ENCODE measurements around the gene SLC39A6. TPM values are rescaled to one million over a fixed set of nuclear protein-coding genes. Genes with fewer than 3 reads are reported as not detected.

SLC39A6 gene
- total and polyA plus RNA-seq, 2 donors (not counting 1 experiment from before 2014, with no cell fraction given): 8.9 to 19.5 TPM

- H3K4me2 ChIP-seq (replicated peaks; ENCODE audit: low read depth, low read length, poor library complexity, severe bottlenecking): peak overlapping the region; percentile 88
- no peaks in the 10 kb centered on the region for H3K27me3 Mint-ChIP-seq
- H3K9me3 ChIP-seq (ENCODE audit: control extremely low read depth in 1 of 3, control insufficient read depth in 2 of 3, insufficient read depth in 1 of 3, low read length in 2 of 3): no peaks in the 10 kb centered on the region
- H3K27ac ChIP-seq (ENCODE audit: low read length in 2 of 2): no peak overlapping the region
- ATAC-seq (ENCODE audit: low read depth): no peak
- peaks cover 68% of the 10 kb centered on the region for H3K79me2 ChIP-seq (ENCODE audit: control insufficient read depth, insufficient read depth, low read length)
- H3K4me1 Mint-ChIP-seq: peaks cover 57% of the 10 kb centered on the region
- ChIA-PET CTCF (interaction anchor here (0.7 to 1.5 kb wide), 4 partner anchors 9 to 190 kb away, joined by 3 to 4 read pairs (median 4); no protein-coding TSS in a partner anchor), POLR2A (interaction anchor here (1.5 kb wide), 1 partner anchor 633 kb away, joined by 4 read pairs; the partner anchor contains the start of gene INO80C)
- peaks cover 34 to 36% of the 10 kb centered on the region in 2 donors for H3K4me1 ChIP-seq (ENCODE audit: control insufficient read depth in 2 of 2, insufficient read depth in 2 of 2, low read length in 2 of 2)
- peaks cover 0 to 12% of the 10 kb centered on the region in 2 experiments for H3K36me3 ChIP-seq (replicated peaks in 1 of 2; ENCODE audit: control extremely low read depth in 1 of 2, control insufficient read depth in 1 of 2, extremely low read depth in 1 of 2, insufficient read depth in 2 of 2, low read length in 1 of 2)
- H2AFZ ChIP-seq (ENCODE audit: insufficient read depth, low read depth, low read length, poor library complexity, severe bottlenecking): no peak overlapping the region
- no peak for DNase-seq
- H3K9me3 Mint-ChIP-seq (ENCODE audit: insufficient read depth): no peaks in the 10 kb centered on the region
- TF ChIP-seq CTCF (IDR thresholded peaks at IDR 0.05) (no peak), EZH2 (IDR thresholded peaks at IDR 0.05; ENCODE audit: borderline replicate concordance, insufficient read depth, low read depth, low read length, poor library complexity, severe bottlenecking) (no peak)
- intact Hi-C loops (cut with micrococcal nuclease): loop anchor here (2.0 kb wide), 1 partner anchor 548 kb away; no protein-coding TSS in a partner anchor
- 96% methylated on average over 14 of the region's 26 CpGs for WGBS (ENCODE audit: insufficient coverage)
- H3K9ac ChIP-seq (ENCODE audit: low read length): peak overlapping the region; percentile 92
- peak overlapping the region; percentile 98 for H3K27ac Mint-ChIP-seq
- no peaks in the 10 kb centered on the region for H3K27me3 ChIP-seq (replicated peaks in 1 of 4; ENCODE audit: control extremely low read depth in 1 of 4, control insufficient read depth in 3 of 4, insufficient read depth in 4 of 4, low read length in 3 of 4)
- peaks cover 51% of the 10 kb centered on the region for H4K20me1 ChIP-seq (ENCODE audit: control insufficient read depth, insufficient read depth, low read length, poor library complexity, severe bottlenecking)
- H3K4me3 Mint-ChIP-seq: peak overlapping the region; percentile 94
- peak overlapping the region; percentile 82 to 98 (median 90) for H3K4me3 ChIP-seq (ENCODE audit: control extremely low read depth in 1 of 5, extremely low read depth in 1 of 5, insufficient read depth in 1 of 5, low read depth in 2 of 5, low read length in 4 of 5)
Measured at GRCh38 chr18:36130883-36131653, 1.9 kb upstream of the SLC39A6 start.

Measured in B cell (primary cell).